Fibroblast of the conjunctiva (primary cell): ENCODE data around the gene CCDC186.

Experiments
- DNase-seq: peaks from one replicate; pipeline ENCODE4 v3.0.0-alpha.2; 2010; ENCODE audit warnings: low read depth

CCDC186 gene

DNA sequence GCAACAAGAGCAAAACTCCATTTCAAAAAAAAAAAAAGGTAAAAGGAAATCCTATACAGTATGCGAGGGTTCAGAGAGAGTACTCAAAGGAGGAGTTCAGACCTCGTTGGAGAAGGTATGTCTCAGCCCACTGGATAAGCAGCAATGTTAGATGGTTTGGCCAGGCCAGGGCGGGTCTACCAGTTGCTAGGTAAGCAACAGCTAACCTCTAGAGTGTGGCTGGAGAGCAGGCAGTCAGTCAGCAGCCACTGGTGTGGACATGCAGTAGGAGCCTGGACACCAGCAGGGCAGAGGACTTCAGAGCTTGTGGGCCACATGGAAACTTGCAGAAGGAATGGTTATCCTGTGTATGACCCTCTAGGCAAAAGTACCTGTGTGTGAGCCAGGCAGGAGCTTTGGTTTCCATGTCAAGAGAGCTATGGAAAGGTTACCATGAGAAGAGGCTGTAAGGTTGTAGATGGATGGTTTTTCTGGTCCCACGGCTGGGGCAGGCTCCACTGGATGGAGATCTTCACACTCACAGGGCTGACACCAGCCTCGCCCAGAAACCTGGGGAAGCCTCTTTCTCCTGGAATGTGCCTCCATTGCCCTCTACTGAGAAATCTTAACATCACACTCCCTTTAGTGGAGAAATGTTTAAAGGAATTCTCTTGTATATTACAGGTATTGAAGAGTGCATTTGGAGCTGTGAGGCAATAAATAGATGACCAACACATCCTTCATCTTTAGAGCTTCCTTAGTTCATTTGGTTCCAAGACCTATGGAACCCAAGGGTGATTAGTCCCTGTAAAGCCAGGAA is 63.6 kb downstream of the CCDC186 start:
- DNase-seq = no peak

DNA sequence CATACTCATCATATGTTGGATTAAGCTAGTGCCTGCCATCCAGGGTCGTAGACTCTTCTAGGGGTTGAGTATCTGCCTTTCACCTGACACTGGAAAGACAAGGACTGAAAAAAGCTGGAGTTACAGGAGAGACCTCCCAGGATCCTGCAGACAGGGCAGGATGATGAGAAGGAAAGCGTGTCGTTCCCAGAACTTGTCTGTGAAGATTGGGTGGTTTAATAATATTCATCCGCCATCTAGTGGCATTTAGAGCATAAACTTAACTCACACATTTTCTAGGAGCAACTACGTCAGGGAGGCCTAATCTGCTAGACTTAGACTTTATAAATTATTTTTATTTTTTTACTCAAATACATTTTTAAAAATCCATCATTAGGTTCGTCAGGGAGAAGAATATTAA is 70.7 kb downstream of the CCDC186 start:
- peak; percentile 50 for DNase-seq

DNA sequence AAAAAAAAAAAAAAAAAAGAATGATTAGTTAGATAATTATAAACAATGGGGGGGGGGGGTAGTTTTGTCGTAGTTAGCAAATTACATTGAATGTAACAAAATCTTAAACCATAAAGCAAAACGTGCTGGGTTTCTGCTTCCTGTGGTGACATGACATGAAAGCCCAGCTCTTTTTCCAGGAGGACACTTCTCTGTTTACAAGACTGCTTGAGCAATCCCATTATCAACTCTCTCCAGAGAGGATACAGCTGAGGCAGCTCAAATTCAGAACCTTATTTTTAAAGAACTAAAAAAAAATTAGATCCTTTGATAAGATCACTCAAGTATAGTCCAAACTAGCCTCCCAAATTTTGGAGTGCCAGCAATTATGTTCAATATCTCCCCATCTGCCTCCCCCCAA is 71.7 kb downstream of the CCDC186 start:
- no peak for DNase-seq

GRCh38 chr10:114100848-114101741 is 72.9 kb downstream of the CCDC186 start:
- DNase-seq = no peak

DNA sequence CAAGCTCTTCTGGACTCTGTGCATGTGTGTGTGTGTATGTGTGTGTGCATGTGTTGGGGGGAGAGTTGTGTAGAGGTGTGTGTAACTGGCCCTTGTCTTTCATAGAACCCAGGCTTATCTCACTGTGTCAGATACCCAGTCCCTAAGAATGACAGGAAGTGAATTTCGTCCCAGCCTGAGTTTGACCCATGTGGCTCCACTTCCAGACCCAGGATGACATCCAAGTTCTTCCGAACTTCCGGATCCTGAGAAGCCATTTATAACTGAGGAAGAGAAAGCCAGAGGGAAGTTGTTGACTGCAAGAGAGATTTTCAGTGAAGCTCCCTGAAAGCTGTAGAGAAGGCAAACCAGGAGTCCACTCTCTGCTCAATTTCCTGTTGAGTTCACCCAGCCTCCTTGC is 77.1 kb downstream of the CCDC186 start:
- no peak for DNase-seq

DNA sequence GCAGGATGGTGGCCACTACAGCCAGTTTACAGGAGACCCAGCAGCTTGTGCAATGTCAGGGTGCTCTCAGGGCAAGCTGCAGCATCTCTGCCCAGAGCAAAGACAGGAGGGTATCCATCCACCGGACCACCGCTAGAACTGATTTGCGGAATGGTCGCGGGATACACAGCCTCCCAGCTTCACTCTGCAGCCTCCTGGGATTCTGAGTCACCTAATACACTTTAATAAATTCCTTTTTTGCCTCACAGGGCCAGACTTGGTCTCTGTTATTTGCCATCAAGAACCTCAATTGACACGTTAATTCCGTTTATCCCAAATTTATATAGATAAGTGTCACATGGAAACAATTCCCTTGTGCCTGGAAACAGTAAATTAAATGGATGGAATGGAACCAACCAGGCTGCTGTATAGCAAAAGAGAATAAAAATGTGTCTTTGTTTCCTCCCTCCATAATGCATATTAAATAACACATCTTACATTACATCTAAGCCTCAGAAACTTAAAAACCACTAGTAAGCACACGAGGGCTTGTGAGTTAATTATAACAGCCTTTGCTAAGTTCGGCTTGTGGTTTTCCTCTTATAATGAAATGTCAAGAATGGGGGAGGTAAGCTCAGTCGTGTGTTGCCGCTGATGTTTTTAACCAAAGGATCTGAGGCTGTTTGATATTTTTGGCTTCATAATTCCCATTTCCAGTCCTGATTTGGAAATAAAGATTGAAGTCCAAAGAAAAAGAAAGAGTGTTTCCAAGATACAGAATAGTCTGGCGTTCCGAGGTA is 78.3 kb downstream of the CCDC186 start:
- DNase-seq = no peak

GRCh38 chr10:114094795-114095194 is 79.2 kb downstream of the CCDC186 start:
- DNase-seq = no peak

- no peak for DNase-seq
Observed at GRCh38 chr10:114087655-114088054, 86.3 kb downstream of the CCDC186 start.

- DNase-seq = no peak
Observed at GRCh38 chr10:114087255-114087654, 86.7 kb downstream of the CCDC186 start.

DNA sequence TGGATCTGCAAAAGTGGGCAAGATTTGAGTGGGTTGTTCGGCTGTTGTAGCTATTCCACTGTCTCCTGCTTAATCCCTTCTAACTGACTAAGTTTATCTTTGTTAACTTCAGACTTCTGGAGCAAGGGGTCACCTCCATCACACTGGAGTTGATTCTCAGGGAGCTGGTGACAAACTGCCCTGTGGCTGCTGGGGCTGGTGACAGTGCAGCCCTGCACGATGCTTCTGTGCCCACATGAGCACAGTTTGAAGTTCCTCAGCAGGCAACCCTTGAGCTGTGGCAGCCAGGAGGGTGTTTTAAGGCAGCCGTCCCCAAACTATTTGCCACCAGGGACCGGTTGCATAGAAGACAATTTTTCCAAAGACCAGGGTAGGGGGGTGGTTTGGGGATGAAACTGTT is 89.8 kb downstream of the CCDC186 start:
- DNase-seq = no peak

DNA sequence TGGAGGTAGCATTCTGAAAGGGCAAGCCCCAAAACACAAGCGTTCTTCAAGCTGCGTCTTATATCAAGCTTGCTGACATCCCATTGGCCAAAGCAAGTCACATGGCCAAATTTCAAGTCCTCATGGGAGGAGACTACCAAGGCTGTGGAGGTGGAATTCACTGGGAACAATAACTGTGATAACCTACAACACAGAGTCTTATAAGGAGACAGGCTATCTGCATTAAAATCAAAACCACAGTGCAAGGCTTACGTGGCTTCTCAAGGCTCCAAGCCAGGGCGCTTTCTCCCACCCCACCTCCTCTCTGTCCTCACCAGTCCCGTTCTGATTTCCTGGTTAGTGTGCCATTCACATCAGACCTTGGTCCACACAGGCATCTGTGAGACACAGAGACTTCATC is 91.0 kb downstream of the CCDC186 start:
- DNase-seq = no peak

DNA sequence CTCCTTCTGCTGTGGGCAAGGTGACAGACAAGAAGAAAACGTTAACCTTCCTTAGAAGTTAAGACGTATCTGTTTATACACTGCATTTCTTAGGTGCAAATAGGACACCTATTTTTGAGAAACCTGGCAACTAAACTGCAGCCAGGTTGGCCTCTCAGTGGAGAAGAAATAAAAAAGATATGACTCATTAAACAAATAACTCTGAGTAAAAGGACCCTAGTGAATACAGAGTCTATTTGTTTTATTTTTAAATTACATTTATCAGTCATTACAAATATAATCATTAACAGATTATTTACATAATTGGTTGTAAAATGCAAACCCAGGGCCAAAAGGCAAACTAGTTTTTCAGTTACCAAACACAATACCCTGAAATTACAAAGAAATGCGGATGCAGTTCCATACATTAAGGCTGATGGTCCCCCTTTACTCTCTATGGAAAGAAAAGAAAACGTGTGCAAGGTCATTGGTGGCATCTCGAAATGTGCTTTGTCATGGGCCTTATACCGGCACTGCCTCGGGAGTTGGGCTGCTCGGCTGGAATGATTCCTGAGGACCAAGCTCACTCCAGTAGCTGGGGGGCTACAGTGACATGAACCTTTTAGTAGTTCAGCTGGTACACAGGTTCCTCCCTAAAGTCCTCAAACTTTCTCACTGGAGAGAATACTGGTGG is 92.0 kb downstream of the CCDC186 start:
- no peak for DNase-seq

- DNase-seq = no peak
Observed at GRCh38 chr10:114079421-114079820, 94.6 kb downstream of the CCDC186 start.

DNA sequence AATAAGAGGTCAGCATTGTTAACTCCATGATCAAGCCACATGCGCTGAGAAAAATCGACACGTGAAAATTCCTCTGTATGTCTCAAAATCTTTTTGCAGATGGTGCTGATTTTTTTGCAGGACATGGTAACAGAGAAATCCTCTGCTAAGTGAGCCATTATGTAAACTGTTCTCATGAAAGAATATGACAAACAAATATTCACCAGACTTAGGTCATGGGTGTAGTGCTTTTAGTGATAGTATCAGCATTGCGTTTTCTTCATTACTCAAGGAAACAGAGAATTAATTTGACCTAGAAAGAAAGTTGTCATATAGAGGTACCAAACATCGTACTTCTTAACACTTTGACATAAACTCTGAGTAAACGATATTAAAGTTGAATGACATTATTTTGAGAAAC is 95.7 kb downstream of the CCDC186 start:
- DNase-seq = no peak

- DNase-seq = no peak
Observed at GRCh38 chr10:114077815-114078219, 96.2 kb downstream of the CCDC186 start.

DNA sequence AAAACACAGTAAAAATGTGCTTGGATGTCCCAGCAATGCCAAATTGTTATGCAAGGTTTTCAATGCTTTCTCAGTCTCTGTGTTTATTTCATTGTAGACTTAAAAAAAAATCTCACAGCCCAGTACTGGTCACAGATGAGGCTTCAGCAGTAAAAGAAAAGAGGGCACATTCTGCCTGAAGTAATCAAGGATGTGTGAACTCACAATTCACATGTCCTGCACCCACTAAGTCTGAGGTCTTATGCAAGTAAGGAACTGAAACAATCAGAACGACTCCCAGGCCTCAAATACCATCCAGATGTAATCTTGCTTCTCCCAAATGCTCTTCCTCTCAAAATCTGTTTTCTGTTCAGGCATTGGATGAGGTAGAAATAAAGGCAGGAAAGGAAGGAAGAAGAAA is 96.7 kb downstream of the CCDC186 start:
- DNase-seq = no peak

DNA sequence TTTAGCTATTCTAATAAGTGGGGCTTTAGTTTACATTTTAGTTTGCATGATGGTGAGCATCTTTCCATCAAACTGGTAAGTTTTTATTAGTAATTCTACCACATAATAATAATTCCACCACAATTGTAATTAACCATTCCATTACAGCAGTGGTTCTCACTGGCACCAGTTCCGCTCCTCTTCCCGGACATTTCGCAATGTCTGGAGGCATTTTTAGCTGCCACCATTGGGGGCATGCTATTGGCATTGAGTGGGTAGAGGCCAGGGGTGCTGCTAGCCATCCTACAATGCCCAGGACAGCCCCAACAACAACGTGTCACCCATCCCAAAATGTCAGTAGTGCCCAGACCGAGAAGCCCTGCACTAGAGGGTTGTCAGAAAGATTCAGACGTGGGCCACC is 98.9 kb downstream of the CCDC186 start:
- DNase-seq = no peak

GRCh38 chr10:114073395-114074186 is 100.4 kb downstream of the CCDC186 start:
- DNase-seq = no peak

- DNase-seq = no peak
Observed at GRCh38 chr10:114071178-114071577, 102.8 kb downstream of the CCDC186 start.
